ENCODE data around the gene DIPK1B.

The DIPK1B gene

DNA sequence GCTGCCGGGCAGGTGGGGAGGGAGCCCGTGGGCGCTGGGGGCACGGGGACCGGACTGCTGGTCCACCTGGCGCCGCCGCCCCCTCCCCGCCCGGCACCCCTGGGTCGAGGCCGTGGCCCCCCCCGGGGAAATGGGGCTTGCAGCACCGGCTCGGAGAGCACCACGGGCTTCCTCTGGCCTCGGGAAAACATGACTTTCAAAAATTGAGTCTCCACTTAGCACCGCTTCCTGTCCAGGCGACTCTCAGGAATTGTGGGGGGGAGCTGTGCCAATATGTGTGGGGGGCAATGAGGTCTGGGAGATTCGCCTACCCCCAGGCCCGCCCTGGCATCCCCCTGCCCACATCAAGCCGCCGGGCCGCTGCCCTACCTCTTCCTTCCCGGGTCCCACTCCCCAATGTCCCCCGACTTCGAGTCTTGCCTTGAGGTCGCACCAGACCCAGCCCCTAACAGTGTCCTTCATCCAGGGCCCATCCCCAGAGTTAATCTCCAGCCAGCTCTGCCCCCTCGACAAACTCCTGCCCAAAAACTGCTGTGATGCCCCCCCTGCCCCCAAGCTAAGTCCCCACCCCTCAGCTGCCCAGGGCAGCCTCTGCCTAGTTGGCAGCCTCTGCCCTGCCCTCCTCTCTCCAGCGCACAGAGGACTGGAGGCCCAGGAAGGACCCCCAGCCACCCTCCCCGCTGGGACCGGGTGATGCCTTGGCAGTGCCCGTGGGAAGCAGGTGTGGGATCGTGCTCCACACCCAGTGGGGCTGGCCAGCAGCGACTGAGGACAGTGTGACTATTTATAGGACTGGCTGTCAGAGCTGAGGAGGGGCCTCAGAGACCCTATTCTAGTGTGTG, 45.8 kb upstream of the DIPK1B start (continued):
- TF ChIP-seq ELK4 (IDR thresholded peaks at IDR 0.05; ENCODE audit: borderline replicate concordance, low read depth, low read length) (no peak), HIC1 (tag by site-specific recombination; IDR thresholded peaks at IDR 0.05) (peak; percentile 54), ZNF518A (tag by site-specific recombination; conservative IDR thresholded peaks at IDR 0.05; ENCODE audit: low read depth) (no peak), ZNF394 (tag by site-specific recombination; IDR thresholded peaks at IDR 0.05; ENCODE audit: borderline replicate concordance) (no peak), ZNF221 (tag by site-specific recombination; IDR thresholded peaks at IDR 0.05; ENCODE audit: borderline replicate concordance) (no peak), ZNF585B (tag by site-specific recombination; IDR thresholded peaks at IDR 0.05) (no peak), ZNF544 (tag by site-specific recombination; IDR thresholded peaks at IDR 0.05) (no peak), YY1 (tag by site-specific recombination; IDR thresholded peaks at IDR 0.05) (no peak), KLF8 (tag by site-specific recombination; IDR thresholded peaks at IDR 0.05) (no peak)
- TF ChIP-seq, protein P1, sequence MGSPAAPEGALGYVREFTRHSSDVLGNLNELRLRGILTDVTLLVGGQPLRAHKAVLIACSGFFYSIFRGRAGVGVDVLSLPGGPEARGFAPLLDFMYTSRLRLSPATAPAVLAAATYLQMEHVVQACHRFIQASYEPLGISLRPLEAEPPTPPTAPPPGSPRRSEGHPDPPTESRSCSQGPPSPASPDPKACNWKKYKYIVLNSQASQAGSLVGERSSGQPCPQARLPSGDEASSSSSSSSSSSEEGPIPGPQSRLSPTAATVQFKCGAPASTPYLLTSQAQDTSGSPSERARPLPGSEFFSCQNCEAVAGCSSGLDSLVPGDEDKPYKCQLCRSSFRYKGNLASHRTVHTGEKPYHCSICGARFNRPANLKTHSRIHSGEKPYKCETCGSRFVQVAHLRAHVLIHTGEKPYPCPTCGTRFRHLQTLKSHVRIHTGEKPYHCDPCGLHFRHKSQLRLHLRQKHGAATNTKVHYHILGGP (tag by site-specific recombination; IDR thresholded peaks at IDR 0.05), result no peak

GRCh38 chr9:136667214-136667939, 45.0 kb upstream of the DIPK1B start:
- H3K36me3 ChIP-seq (ENCODE audit: control insufficient read depth in 2 of 2, insufficient read depth in 1 of 2, low read length in 2 of 2), result no peaks in the 10 kb centered on the region
- ChIA-PET CTCF (interaction anchor here (0.7 to 0.9 kb wide), 5 partner anchors 16 to 529 kb away, joined by 3 to 4 read pairs (median 3); no protein-coding TSS in a partner anchor), POLR2A (interaction anchor here (0.6 to 1.3 kb wide), 2 partner anchors 8 to 15 kb away, joined by 3 to 5 read pairs; no protein-coding TSS in a partner anchor)
- no peak overlapping the region for H3K4me3 ChIP-seq (ENCODE audit: low read depth, low read length)
- H3K9me3 ChIP-seq (ENCODE audit: control insufficient read depth, insufficient read depth, low read depth, low read length), result no peaks in the 10 kb centered on the region
- no peaks in the 10 kb centered on the region for H3K4me1 ChIP-seq (ENCODE audit: control insufficient read depth, insufficient read depth, low read length)
- no peak overlapping the region for H3K27ac ChIP-seq (ENCODE audit: extremely low read depth, low read depth, low read length)
- TF ChIP-seq ZNF776 (tag by site-specific recombination; IDR thresholded peaks at IDR 0.05; ENCODE audit: borderline replicate concordance) (no peak), PATZ1 (tag by site-specific recombination; IDR thresholded peaks at IDR 0.05) (peak; percentile 43), SALL2 (tag by site-specific recombination; IDR thresholded peaks at IDR 0.05; ENCODE audit: borderline replicate concordance) (no peak), ZBTB26 (tag by site-specific recombination; optimal IDR thresholded peaks at IDR 0.05) (no peak), ZNF555 (tag by site-specific recombination; conservative IDR thresholded peaks at IDR 0.05) (no peak), OSR2 (tag by site-specific recombination; IDR thresholded peaks at IDR 0.05) (no peak), KLF8 (tag by site-specific recombination; IDR thresholded peaks at IDR 0.05) (no peak), ZNF626 (tag by site-specific recombination; IDR thresholded peaks at IDR 0.05) (no peak)
- TF ChIP-seq, protein P2, sequence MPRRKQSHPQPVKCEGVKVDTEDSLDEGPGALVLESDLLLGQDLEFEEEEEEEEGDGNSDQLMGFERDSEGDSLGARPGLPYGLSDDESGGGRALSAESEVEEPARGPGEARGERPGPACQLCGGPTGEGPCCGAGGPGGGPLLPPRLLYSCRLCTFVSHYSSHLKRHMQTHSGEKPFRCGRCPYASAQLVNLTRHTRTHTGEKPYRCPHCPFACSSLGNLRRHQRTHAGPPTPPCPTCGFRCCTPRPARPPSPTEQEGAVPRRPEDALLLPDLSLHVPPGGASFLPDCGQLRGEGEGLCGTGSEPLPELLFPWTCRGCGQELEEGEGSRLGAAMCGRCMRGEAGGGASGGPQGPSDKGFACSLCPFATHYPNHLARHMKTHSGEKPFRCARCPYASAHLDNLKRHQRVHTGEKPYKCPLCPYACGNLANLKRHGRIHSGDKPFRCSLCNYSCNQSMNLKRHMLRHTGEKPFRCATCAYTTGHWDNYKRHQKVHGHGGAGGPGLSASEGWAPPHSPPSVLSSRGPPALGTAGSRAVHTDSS (tag by site-specific recombination; IDR thresholded peaks at IDR 0.05), result no peak

Data from HEK293 (cell line).